Sigmoid colon (tissue), 4 donors: ENCODE data around the gene GATB.

ENCODE experiments used
- CTCF ChIP-seq, 4 experiments: fragments of 450-650 bp in 3 of 4; fragments of 200-600 bp in 1 of 4; IDR thresholded peaks; one replicate each; pipeline ENCODE4 v1.5.1; 2016 to 2019; ENCODE audit warnings: antibody characterized with exemption in 4 of 4, mild to moderate bottlenecking in 3 of 4, moderate library complexity in 2 of 4
- EP300 ChIP-seq, 4 donors: sonication (generic); formaldehyde crosslinking; IDR thresholded peaks; one replicate each; pipeline ENCODE4 v1.6.1; 2017; ENCODE audit warnings: antibody characterized with exemption in 4 of 4
- POLR2A ChIP-seq, 2 donors: fragments of 450-650 bp; IDR thresholded peaks; one replicate each; pipeline ENCODE4 v1.6.1; 2016; ENCODE audit warnings: antibody characterized with exemption in 2 of 2, mild to moderate bottlenecking in 2 of 2, moderate library complexity in 2 of 2

- TF ChIP-seq POLR2A (IDR thresholded peaks at IDR 0.05) (no peak), CTCF (IDR thresholded peaks at IDR 0.05) (no peak), EP300 (IDR thresholded peaks at IDR 0.05) (no peak)
These were observed 122.4 kb downstream of the GATB start for GRCh38 chr4:151638295-151638858.
